Measurements from ENCODE around the gene SLC27A1. TPM values are rescaled to one million over a fixed set of nuclear protein-coding genes. Genes with fewer than 3 reads are reported as not detected.

SLC27A1 gene
- polyA plus RNA-seq, 1 of the 3 experiments (the other 2 are of a cell fraction): 15.0 TPM

GRCh38 chr19:17458970-17459369 is 11.4 kb upstream of the SLC27A1 start:
- H3K27me3 ChIP-seq (ENCODE audit: insufficient read depth): peaks cover 39% of the 10 kb centered on the region
- ChIA-PET CTCF (interaction anchor here (2.3 to 2.6 kb wide), 2 partner anchors 11 to 18 kb away, joined by 6 to 13 read pairs; partner anchors contain the start of gene TMEM221), POLR2A (no interaction called here)
- no peaks in the 10 kb centered on the region for H3K9me2 ChIP-seq
- H4K20me1 ChIP-seq (ENCODE audit: insufficient read depth): no peaks in the 10 kb centered on the region
- no peaks in the 10 kb centered on the region for H3K9me3 ChIP-seq
- H3K36me3 ChIP-seq (replicated peaks in 1 of 2; ENCODE audit: control insufficient read depth in 1 of 2, insufficient read depth in 2 of 2, low read length in 1 of 2): no peaks in the 10 kb centered on the region
- DNase-seq: no peak
- H3K4me3 ChIP-seq (ENCODE audit: low read depth in 2 of 2, low read length in 1 of 2): no peak overlapping the region
- TF ChIP-seq, protein P1, sequence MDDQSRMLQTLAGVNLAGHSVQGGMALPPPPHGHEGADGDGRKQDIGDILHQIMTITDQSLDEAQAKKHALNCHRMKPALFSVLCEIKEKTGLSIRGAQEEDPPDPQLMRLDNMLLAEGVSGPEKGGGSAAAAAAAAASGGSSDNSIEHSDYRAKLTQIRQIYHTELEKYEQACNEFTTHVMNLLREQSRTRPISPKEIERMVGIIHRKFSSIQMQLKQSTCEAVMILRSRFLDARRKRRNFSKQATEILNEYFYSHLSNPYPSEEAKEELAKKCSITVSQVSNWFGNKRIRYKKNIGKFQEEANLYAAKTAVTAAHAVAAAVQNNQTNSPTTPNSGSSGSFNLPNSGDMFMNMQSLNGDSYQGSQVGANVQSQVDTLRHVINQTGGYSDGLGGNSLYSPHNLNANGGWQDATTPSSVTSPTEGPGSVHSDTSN (IDR thresholded peaks at IDR 0.05): no peak
- TF ChIP-seq RCOR1 (IDR thresholded peaks at IDR 0.05; ENCODE audit: low read length) (no peak), GATA2 (CRISPR knock-in tag; IDR thresholded peaks at IDR 0.05) (no peak), NRF1 (IDR thresholded peaks at IDR 0.05; ENCODE audit: low read depth, low read length) (no peak), POLR2AphosphoS5 (IDR thresholded peaks at IDR 0.05; ENCODE audit: low read depth, low read length) (no peak), EP300 (IDR thresholded peaks at IDR 0.05; ENCODE audit: borderline replicate concordance in 1 of 2, low read depth in 1 of 2, low read length in 1 of 2) (no peak), TAF1 (IDR thresholded peaks at IDR 0.05; ENCODE audit: borderline replicate concordance, low read depth, low read length) (no peak), JUND (IDR thresholded peaks at IDR 0.05) (no peak), EZH2phosphoT487 (IDR thresholded peaks at IDR 0.05; ENCODE audit: borderline replicate concordance, low read depth) (no peak), RAD21 (IDR thresholded peaks at IDR 0.05; ENCODE audit: low read length) (no peak), TCF12 (IDR thresholded peaks at IDR 0.05) (no peak), SIN3A (IDR thresholded peaks at IDR 0.05; ENCODE audit: borderline replicate concordance, low read depth, low read length) (no peak)
- TF ChIP-seq, protein P2, sequence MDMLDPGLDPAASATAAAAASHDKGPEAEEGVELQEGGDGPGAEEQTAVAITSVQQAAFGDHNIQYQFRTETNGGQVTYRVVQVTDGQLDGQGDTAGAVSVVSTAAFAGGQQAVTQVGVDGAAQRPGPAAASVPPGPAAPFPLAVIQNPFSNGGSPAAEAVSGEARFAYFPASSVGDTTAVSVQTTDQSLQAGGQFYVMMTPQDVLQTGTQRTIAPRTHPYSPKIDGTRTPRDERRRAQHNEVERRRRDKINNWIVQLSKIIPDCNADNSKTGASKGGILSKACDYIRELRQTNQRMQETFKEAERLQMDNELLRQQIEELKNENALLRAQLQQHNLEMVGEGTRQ (IDR thresholded peaks at IDR 0.05; ENCODE audit: borderline replicate concordance, low read depth, low read length): no peak
- H3K4me2 ChIP-seq: no peak overlapping the region
- H2AFZ ChIP-seq (ENCODE audit: low read depth): no peak overlapping the region
- 42% methylated on average over 3 of the region's 3 CpGs for WGBS (ENCODE audit: low lambda C conversion rate)
- no peaks in the 10 kb centered on the region; a peak in 1 of 4 replicates for H3K4me1 ChIP-seq (ENCODE audit: control insufficient read depth in 1 of 2, insufficient read depth in 2 of 2, low read depth in 1 of 2, low read length in 1 of 2)
- no peak overlapping the region for H3K27ac ChIP-seq (ENCODE audit: low read depth in 2 of 2, low read length in 1 of 2)
- H3F3A ChIP-seq (replicated peaks; ENCODE audit: insufficient read depth): no peaks in the 10 kb centered on the region
- no peaks in the 10 kb centered on the region for H3K79me2 ChIP-seq (ENCODE audit: insufficient read depth)
- no peak overlapping the region for H3K9ac ChIP-seq

DNA sequence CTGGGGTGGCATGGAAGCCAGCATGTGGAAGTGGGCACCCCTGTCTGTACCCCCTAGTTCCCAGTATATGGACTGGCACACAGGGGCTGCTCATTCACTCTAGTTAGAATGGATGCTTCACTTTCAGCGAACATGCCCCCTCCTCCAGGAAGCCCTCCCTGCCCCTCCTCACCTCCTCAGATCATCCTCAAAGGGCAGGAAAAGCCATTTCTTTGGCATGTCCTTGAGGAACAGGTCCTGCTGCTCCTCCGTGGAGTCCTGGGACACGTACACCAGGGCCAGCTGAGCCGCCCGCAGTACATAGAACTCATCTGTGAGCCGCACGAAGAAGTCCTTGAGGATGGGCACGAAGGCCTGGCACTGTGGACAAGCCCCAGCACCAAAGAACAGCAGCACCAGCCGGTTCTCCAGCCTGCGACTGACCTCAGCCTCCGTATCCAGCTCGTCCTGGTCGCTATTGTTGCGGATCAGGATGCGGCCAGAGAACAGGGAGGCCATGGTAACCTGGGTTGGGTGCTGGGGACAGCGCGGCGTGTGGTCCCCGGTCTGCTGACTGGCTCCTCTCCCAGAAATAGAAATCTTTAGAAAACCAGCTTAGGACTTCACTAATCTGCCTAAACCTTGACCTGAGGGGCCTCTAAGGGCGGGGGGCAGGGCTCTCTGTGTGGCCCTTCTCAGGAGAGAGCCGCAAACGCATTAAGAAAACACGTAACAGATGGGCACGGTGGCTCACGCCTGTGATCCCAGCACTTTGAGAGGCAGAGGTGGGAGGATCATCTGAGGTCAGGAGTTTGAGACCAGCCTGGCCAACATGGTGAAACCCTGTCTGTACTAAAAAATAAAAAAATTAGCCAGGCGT is 9.7 kb upstream of the SLC27A1 start, which contains the start of gene NXNL1:
TSS of gene NXNL1 (minus strand) at position 555 of the 859 bp plus-strand sequence. CDS start at position 498, 57 bp downstream.
- Histone ChIP-seq H3K27me3 (ENCODE audit: insufficient read depth) (peaks cover 26% of the 10 kb centered on the region), H3K36me3 (replicated peaks in 1 of 2; ENCODE audit: control insufficient read depth in 1 of 2, insufficient read depth in 2 of 2, low read length in 1 of 2) (no peaks in the 10 kb centered on the region), H3K4me2 (no peak within 1 kb of the TSS), H3K79me2 (ENCODE audit: insufficient read depth) (no peaks in the 10 kb centered on the region), H2AFZ (ENCODE audit: low read depth) (no peak within 1 kb of the TSS), H3K9ac (no peak within 1 kb of the TSS), H3K9me3 (no peaks in the 10 kb centered on the region), H3K4me1 (ENCODE audit: control insufficient read depth in 1 of 2, insufficient read depth in 2 of 2, low read depth in 1 of 2, low read length in 1 of 2) (no peaks in the 10 kb centered on the region; a peak in 1 of 4 replicates), H3F3A (replicated peaks; ENCODE audit: insufficient read depth) (no peaks in the 10 kb centered on the region), H3K4me3 (ENCODE audit: low read depth in 2 of 2, low read length in 1 of 2) (no peak within 1 kb of the TSS), H3K27ac (ENCODE audit: low read depth in 2 of 2, low read length in 1 of 2) (no peak within 1 kb of the TSS), H3K9me2 (no peaks in the 10 kb centered on the region), H4K20me1 (ENCODE audit: insufficient read depth) (no peaks in the 10 kb centered on the region)
- WGBS (ENCODE audit: low lambda C conversion rate): 81% methylated on average over 26 of the region's 26 CpGs
- CTCF ChIA-PET: interaction anchor here (0.6 to 2.6 kb wide), 8 partner anchors 12 to 145 kb away, joined by 3 to 13 read pairs (median 3); partner anchors contain the start of genes CCDC194 and TMEM221
- POLR2A ChIA-PET: interaction anchor here (0.6 kb wide), 1 partner anchor 128 kb away, joined by 3 read pairs; no protein-coding TSS in a partner anchor
- TF ChIP-seq NRF1 (IDR thresholded peaks at IDR 0.05; ENCODE audit: low read depth, low read length): no peak
- TF ChIP-seq FOSL2 (IDR thresholded peaks at IDR 0.05; ENCODE audit: borderline replicate concordance, low read depth): no peak
- TF ChIP-seq, protein P3, sequence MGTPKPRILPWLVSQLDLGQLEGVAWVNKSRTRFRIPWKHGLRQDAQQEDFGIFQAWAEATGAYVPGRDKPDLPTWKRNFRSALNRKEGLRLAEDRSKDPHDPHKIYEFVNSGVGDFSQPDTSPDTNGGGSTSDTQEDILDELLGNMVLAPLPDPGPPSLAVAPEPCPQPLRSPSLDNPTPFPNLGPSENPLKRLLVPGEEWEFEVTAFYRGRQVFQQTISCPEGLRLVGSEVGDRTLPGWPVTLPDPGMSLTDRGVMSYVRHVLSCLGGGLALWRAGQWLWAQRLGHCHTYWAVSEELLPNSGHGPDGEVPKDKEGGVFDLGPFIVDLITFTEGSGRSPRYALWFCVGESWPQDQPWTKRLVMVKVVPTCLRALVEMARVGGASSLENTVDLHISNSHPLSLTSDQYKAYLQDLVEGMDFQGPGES (IDR thresholded peaks at IDR 0.05; ENCODE audit: low read depth, low read length): no peak
- TF ChIP-seq USF1 (IDR thresholded peaks at IDR 0.05; ENCODE audit: borderline replicate concordance, low read depth): no peak
- no peak for DNase-seq
